K562 (cell line): ENCODE data around the gene ELF2. TPM values are rescaled to one million over a fixed set of nuclear protein-coding genes. Genes with fewer than 3 reads are reported as not detected.

Source experiments
- ARNT ChIP-seq, 2 experiments: fragments of 450-650 bp; IDR thresholded peaks; 2 replicates each; pipeline ENCODE4 v1.6.1; 2016; ENCODE audit warnings: mild to moderate bottlenecking in 1 of 2
- HNRNPL ChIP-seq: fragments of 200-400 bp; formaldehyde crosslinking; IDR thresholded peaks from 2 replicates; pipeline ENCODE4 v1.6.1; 2017; ENCODE audit warnings: low read depth, mild to moderate bottlenecking, low read length
- KAT7 ChIP-seq: sonication (generic); formaldehyde crosslinking; IDR thresholded peaks from 2 replicates; pipeline ENCODE4 v1.8.0; 2022; ENCODE audit warnings: missing genetic modification reagents, mild to moderate bottlenecking, borderline replicate concordance
- KDM5B ChIP-seq: fragments of 200-600 bp; sonication (generic); IDR thresholded peaks from 2 replicates; pipeline ENCODE4 v1.6.1; 2012; ENCODE audit warnings: low read depth, mild to moderate bottlenecking, moderate library complexity, low read length, control low read depth, inconsistent platforms; ENCODE audit not compliant: insufficient replicate concordance
- MCM5 ChIP-seq: fragments of 450-650 bp; IDR thresholded peaks from 2 replicates; pipeline ENCODE4 v1.6.1; 2016; ENCODE audit warnings: low read depth
- PML ChIP-seq: IDR thresholded peaks from 2 replicates; pipeline ENCODE4 v1.6.1; 2012; ENCODE audit warnings: low read length, inconsistent platforms
- TAL1 ChIP-seq: fragments of 450-650 bp; IDR thresholded peaks from 2 replicates; pipeline ENCODE4 v1.6.1; 2016; ENCODE audit warnings: mild to moderate bottlenecking
- TEAD2 ChIP-seq: fragments of 450-650 bp; IDR thresholded peaks from 2 replicates; pipeline ENCODE4 v1.6.1; 2016; ENCODE audit warnings: missing genetic modification characterization, control low read depth, missing compliant biosample characterization
- ZNF197 ChIP-seq: fragments of 200-800 bp; sonication (Bioruptor generic); IDR thresholded peaks from 2 replicates; pipeline ENCODE4 v1.6.1; 2016; ENCODE audit warnings: low read depth, missing genetic modification characterization, missing compliant biosample characterization
- ZNF668 ChIP-seq: fragments of 250-450 bp; sonication (Bioruptor Pico); IDR thresholded peaks from 2 replicates; pipeline ENCODE4 v1.8.0; 2022; ENCODE audit warnings: mild to moderate bottlenecking, inconsistent platforms
- ZSCAN29 ChIP-seq: fragments of 450-650 bp; IDR thresholded peaks from 2 replicates; pipeline ENCODE4 v1.6.1; 2017
- polyA plus RNA-seq, 8 experiments: library from polyadenylated mRNA; depleted of rRNA in 4 of 8; stranded (reverse) in 5 of 8; unstranded in 3 of 8; fragments of >200 nt; fragmentation: Nextera tagmentation in 2 of 8; fragmentation: Illumina TruSeq in 1 of 8; extraction: Ambion mirVana in 2 of 8; extraction: Trizol in 1 of 8; gene quantifications; 2 replicates each; pipeline versions ENCODE4 v1.2.1 to v1.2.3, GENCODE V29; 2011 to 2014; ENCODE audit warnings: inconsistent platforms in 1 of 8, missing spikeins in 1 of 8
- total RNA-seq, 7 experiments: library from RNA; depleted of rRNA in 6 of 7; stranded (reverse); fragments of >200 nt in 6 of 7; fragmentation: Illumina TruSeq in 2 of 7; extraction: Trizol in 2 of 7; gene quantifications; 2 replicates each; pipeline versions ENCODE4 v1.2.1 to v1.2.3, GENCODE V29; 2011 to 2021; ENCODE audit warnings: low replicate concordance in 1 of 7
- TF ChIP-seq, protein P1 (sequence below): fragments of 250-450 bp; sonication (Bioruptor Pico); IDR thresholded peaks from 2 replicates; pipeline ENCODE4 v1.4.0; 2020
- TF ChIP-seq, protein P2 (sequence below): sonication (generic); formaldehyde crosslinking; IDR thresholded peaks from 2 replicates; pipeline ENCODE4 v1.8.1; 2023; ENCODE audit warnings: mild to moderate bottlenecking, missing genetic modification reagents
- TF ChIP-seq, protein P3 (sequence below): fragments of 200-800 bp; sonication (Bioruptor generic); IDR thresholded peaks from 2 replicates; pipeline ENCODE4 v1.6.1; 2016; ENCODE audit warnings: missing genetic modification characterization, missing compliant biosample characterization
- TF ChIP-seq, protein P4 (sequence below): fragments of 200-800 bp; sonication (Bioruptor generic); IDR thresholded peaks from 2 replicates; pipeline ENCODE4 v1.6.1; 2017; ENCODE audit warnings: missing genetic modification characterization, missing compliant biosample characterization
- TF ChIP-seq, protein P5 (sequence below): fragments of 250-450 bp; sonication (Bioruptor Pico); IDR thresholded peaks from 2 replicates; pipeline ENCODE4 v1.5.0; 2021
- TF ChIP-seq, protein P6 (sequence below): fragments of 250-450 bp; sonication (Bioruptor Pico); IDR thresholded peaks from 2 replicates; pipeline ENCODE4 v1.4.0; 2020; ENCODE audit warnings: borderline replicate concordance

Gene ELF2
- total and polyA plus RNA-seq, 9 of the 15 experiments (the other 6 are each of a cell fraction or from before 2014, with no cell fraction given): 9.4 to 58.7 (median 41.6) TPM

DNA sequence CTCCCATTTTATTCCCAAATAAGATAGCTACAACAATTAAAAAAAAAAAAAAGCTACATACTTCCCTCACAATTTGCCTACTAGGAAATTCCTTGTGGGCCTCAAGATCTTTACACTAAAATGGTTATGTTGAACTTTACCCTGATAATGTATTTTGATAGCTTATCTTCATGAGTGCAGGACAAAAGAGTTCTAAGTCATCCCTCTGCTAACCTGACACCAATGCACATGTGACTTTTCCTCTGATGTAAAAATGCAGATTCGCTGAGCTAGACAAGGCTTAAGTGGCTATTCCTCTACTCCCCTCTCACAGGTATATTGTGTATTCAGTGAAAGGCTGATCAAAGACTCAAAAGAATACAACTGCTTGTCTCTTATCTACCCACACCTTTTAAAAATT is 22.5 kb downstream of the ELF2 start (continued):
- TF ChIP-seq ARNT (IDR thresholded peaks at IDR 0.05): no peak; a peak in 1 of 4 replicates
- TF ChIP-seq HNRNPL: no peak
- TF ChIP-seq, protein P1, sequence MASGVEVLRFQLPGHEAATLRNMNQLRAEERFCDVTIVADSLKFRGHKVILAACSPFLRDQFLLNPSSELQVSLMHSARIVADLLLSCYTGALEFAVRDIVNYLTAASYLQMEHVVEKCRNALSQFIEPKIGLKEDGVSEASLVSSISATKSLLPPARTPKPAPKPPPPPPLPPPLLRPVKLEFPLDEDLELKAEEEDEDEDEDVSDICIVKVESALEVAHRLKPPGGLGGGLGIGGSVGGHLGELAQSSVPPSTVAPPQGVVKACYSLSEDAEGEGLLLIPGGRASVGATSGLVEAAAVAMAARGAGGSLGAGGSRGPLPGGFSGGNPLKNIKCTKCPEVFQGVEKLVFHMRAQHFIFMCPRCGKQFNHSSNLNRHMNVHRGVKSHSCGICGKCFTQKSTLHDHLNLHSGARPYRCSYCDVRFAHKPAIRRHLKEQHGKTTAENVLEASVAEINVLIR: no peak
- peak; percentile 28; the same call in 1 of the 2 replicates for TF ChIP-seq PML
- no peak for TF ChIP-seq ZNF197
- TF ChIP-seq KDM5B: no peak
- TF ChIP-seq, protein P2, sequence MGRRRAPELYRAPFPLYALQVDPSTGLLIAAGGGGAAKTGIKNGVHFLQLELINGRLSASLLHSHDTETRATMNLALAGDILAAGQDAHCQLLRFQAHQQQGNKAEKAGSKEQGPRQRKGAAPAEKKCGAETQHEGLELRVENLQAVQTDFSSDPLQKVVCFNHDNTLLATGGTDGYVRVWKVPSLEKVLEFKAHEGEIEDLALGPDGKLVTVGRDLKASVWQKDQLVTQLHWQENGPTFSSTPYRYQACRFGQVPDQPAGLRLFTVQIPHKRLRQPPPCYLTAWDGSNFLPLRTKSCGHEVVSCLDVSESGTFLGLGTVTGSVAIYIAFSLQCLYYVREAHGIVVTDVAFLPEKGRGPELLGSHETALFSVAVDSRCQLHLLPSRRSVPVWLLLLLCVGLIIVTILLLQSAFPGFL (CRISPR knock-in tag): no peak
- TF ChIP-seq, protein P3, sequence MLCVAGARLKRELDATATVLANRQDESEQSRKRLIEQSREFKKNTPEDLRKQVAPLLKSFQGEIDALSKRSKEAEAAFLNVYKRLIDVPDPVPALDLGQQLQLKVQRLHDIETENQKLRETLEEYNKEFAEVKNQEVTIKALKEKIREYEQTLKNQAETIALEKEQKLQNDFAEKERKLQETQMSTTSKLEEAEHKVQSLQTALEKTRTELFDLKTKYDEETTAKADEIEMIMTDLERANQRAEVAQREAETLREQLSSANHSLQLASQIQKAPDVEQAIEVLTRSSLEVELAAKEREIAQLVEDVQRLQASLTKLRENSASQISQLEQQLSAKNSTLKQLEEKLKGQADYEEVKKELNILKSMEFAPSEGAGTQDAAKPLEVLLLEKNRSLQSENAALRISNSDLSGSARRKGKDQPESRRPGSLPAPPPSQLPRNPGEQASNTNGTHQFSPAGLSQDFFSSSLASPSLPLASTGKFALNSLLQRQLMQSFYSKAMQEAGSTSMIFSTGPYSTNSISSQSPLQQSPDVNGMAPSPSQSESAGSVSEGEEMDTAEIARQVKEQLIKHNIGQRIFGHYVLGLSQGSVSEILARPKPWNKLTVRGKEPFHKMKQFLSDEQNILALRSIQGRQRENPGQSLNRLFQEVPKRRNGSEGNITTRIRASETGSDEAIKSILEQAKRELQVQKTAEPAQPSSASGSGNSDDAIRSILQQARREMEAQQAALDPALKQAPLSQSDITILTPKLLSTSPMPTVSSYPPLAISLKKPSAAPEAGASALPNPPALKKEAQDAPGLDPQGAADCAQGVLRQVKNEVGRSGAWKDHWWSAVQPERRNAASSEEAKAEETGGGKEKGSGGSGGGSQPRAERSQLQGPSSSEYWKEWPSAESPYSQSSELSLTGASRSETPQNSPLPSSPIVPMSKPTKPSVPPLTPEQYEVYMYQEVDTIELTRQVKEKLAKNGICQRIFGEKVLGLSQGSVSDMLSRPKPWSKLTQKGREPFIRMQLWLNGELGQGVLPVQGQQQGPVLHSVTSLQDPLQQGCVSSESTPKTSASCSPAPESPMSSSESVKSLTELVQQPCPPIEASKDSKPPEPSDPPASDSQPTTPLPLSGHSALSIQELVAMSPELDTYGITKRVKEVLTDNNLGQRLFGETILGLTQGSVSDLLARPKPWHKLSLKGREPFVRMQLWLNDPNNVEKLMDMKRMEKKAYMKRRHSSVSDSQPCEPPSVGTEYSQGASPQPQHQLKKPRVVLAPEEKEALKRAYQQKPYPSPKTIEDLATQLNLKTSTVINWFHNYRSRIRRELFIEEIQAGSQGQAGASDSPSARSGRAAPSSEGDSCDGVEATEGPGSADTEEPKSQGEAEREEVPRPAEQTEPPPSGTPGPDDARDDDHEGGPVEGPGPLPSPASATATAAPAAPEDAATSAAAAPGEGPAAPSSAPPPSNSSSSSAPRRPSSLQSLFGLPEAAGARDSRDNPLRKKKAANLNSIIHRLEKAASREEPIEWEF (CRISPR knock-in tag): no peak
- TF ChIP-seq ZNF668 (CRISPR knock-in tag): no peak
- TF ChIP-seq, protein P4, sequence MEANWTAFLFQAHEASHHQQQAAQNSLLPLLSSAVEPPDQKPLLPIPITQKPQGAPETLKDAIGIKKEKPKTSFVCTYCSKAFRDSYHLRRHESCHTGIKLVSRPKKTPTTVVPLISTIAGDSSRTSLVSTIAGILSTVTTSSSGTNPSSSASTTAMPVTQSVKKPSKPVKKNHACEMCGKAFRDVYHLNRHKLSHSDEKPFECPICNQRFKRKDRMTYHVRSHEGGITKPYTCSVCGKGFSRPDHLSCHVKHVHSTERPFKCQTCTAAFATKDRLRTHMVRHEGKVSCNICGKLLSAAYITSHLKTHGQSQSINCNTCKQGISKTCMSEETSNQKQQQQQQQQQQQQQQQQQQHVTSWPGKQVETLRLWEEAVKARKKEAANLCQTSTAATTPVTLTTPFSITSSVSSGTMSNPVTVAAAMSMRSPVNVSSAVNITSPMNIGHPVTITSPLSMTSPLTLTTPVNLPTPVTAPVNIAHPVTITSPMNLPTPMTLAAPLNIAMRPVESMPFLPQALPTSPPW (CRISPR knock-in tag): no peak; the same call in 1 of the 2 replicates
- no peak for TF ChIP-seq TEAD2 (tag)
- TF ChIP-seq MCM5: no peak
- TF ChIP-seq, protein P5, sequence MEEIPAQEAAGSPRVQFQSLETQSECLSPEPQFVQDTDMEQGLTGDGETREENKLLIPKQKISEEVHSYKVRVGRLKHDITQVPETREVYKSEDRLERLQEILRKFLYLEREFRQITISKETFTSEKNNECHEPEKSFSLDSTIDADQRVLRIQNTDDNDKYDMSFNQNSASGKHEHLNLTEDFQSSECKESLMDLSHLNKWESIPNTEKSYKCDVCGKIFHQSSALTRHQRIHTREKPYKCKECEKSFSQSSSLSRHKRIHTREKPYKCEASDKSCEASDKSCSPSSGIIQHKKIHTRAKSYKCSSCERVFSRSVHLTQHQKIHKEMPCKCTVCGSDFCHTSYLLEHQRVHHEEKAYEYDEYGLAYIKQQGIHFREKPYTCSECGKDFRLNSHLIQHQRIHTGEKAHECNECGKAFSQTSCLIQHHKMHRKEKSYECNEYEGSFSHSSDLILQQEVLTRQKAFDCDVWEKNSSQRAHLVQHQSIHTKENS (CRISPR knock-in tag): no peak
- TF ChIP-seq ZSCAN29: no peak
- TF ChIP-seq KAT7 (CRISPR knock-in tag): no peak
- TF ChIP-seq, protein P6, sequence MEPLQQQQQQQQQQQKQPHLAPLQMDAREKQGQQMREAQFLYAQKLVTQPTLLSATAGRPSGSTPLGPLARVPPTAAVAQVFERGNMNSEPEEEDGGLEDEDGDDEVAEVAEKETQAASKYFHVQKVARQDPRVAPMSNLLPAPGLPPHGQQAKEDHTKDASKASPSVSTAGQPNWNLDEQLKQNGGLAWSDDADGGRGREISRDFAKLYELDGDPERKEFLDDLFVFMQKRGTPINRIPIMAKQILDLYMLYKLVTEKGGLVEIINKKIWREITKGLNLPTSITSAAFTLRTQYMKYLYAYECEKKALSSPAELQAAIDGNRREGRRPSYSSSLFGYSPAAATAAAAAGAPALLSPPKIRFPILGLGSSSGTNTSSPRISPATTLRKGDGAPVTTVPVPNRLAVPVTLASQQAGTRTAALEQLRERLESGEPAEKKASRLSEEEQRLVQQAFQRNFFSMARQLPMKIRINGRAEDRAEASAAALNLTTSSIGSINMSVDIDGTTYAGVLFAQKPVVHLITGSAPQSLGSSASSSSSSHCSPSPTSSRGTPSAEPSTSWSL (CRISPR knock-in tag): no peak
- peak; percentile 74 for TF ChIP-seq TAL1
